ENCODE data around the gene TMEM63A. TPM values are rescaled to one million over a fixed set of nuclear protein-coding genes. Genes with fewer than 3 reads are reported as not detected.

TMEM63A gene
- total and polyA plus RNA-seq, 2 of the 13 experiments (the other 11 are each of a cell fraction or from before 2014, with no cell fraction given): 23.9 to 53.3 TPM

DNA sequence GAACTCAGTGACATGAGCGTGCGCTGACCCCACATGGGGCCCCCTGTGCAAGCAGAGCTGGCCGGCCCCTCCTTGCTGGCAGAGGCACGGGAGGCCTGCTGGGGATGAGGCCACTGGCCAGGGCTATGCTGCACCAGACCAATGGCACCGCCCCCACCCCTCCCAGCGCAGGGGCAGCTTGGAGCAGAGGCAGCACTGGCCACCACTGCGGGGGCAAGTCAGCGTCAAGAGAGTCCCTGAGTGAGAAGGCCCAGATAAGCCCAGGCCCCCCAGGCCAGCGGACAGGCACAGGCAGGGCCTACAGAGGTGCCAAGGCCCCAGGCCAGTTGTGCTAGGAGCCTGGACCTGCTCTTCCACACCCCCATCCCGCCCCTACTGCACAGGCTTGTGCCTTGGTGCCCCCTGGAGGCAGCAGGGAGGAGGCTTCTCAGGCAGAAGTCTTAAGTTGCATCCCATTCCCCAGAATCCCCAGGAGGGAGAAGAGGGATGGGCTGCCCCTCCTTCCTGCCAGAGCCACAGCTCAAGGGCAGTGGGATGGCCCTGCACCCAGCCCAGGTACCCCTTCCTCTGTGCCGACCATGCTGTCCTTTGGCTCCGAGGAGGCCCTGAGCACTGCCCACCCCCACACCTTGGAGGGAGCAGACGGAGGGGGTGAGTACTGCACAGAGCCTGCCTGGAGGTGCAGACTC, 36.5 kb downstream of the TMEM63A start (continued):
- TF ChIP-seq CREM (IDR thresholded peaks at IDR 0.05): no peak
- no peak for TF ChIP-seq CREM (CRISPR knock-in tag; IDR thresholded peaks at IDR 0.05)
- TF ChIP-seq ZNF883 (CRISPR knock-in tag; IDR thresholded peaks at IDR 0.05; ENCODE audit: not compliant biosample characterization): no peak
- no peak for TF ChIP-seq ATF3 (CRISPR knock-in tag; IDR thresholded peaks at IDR 0.05)
- no peak for TF ChIP-seq ZNF460 (CRISPR knock-in tag; IDR thresholded peaks at IDR 0.05; ENCODE audit: borderline replicate concordance)
- no peak for TF ChIP-seq RBAK (CRISPR knock-in tag; IDR thresholded peaks at IDR 0.05)
- no peak for TF ChIP-seq KLF6 (CRISPR knock-in tag; IDR thresholded peaks at IDR 0.05)
- TF ChIP-seq, protein P1, sequence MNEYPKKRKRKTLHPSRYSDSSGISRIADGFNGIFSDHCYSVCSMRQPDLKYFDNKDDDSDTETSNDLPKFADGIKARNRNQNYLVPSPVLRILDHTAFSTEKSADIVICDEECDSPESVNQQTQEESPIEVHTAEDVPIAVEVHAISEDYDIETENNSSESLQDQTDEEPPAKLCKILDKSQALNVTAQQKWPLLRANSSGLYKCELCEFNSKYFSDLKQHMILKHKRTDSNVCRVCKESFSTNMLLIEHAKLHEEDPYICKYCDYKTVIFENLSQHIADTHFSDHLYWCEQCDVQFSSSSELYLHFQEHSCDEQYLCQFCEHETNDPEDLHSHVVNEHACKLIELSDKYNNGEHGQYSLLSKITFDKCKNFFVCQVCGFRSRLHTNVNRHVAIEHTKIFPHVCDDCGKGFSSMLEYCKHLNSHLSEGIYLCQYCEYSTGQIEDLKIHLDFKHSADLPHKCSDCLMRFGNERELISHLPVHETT (CRISPR knock-in tag; conservative IDR thresholded peaks at IDR 0.05): no peak
- TF ChIP-seq ZNF557 (CRISPR knock-in tag; IDR thresholded peaks at IDR 0.05): no peak
- TF ChIP-seq POLR2A (IDR thresholded peaks at IDR 0.05; ENCODE audit: insufficient read depth in 1 of 2, low read depth in 2 of 2, low read length in 2 of 2): peak; percentile 19 to 29; a peak in 1 of 4 replicates
- no peak for TF ChIP-seq GTF3A (CRISPR knock-in tag; conservative IDR thresholded peaks at IDR 0.05)
- no peak for TF ChIP-seq KDM5B (CRISPR knock-in tag; IDR thresholded peaks at IDR 0.05; ENCODE audit: borderline replicate concordance)
- TF ChIP-seq CBX5 (CRISPR knock-in tag; IDR thresholded peaks at IDR 0.05; ENCODE audit: borderline replicate concordance): no peak
- TF ChIP-seq SPEN (CRISPR knock-in tag; IDR thresholded peaks at IDR 0.05; ENCODE audit: low read depth): no peak
- no peak for TF ChIP-seq NCOA2 (CRISPR knock-in tag; IDR thresholded peaks at IDR 0.05)
- TF ChIP-seq BCL6 (CRISPR knock-in tag; IDR thresholded peaks at IDR 0.05): no peak
- TF ChIP-seq SMARCC2 (IDR thresholded peaks at IDR 0.05): no peak
- TF ChIP-seq ZNF44 (CRISPR knock-in tag; IDR thresholded peaks at IDR 0.05): no peak
- no peak for TF ChIP-seq ISL2 (CRISPR knock-in tag; IDR thresholded peaks at IDR 0.05)
- no peak for TF ChIP-seq STAT5B (CRISPR knock-in tag; IDR thresholded peaks at IDR 0.05)
- no peak for TF ChIP-seq RFXAP (CRISPR knock-in tag; IDR thresholded peaks at IDR 0.05; ENCODE audit: borderline replicate concordance)
- TF ChIP-seq ZNF160 (CRISPR knock-in tag; IDR thresholded peaks at IDR 0.05): no peak
- no peak for TF ChIP-seq ZXDC (CRISPR knock-in tag; IDR thresholded peaks at IDR 0.05)
- TF ChIP-seq NR0B2 (CRISPR knock-in tag; IDR thresholded peaks at IDR 0.05): no peak
- TF ChIP-seq GMEB1 (CRISPR knock-in tag; IDR thresholded peaks at IDR 0.05; ENCODE audit: borderline replicate concordance): no peak
- TF ChIP-seq NPAS2 (CRISPR knock-in tag; IDR thresholded peaks at IDR 0.05; ENCODE audit: borderline replicate concordance): no peak
- TF ChIP-seq JUNB (CRISPR knock-in tag; IDR thresholded peaks at IDR 0.05; ENCODE audit: borderline replicate concordance): no peak

Data from HepG2 (cell line).